GM23338 (cell line): Measurements from ENCODE around the gene MMP17. TPM values are rescaled to one million over a fixed set of nuclear protein-coding genes. Genes with fewer than 3 reads are reported as not detected.

Experiments
- ATAC-seq: fragments of 200-7000 bp; cut with Tn5 transposase; 3 replicates; pipeline ENCODE4 v1.9.1; 2020
- DNase-seq: peaks from one replicate; pipeline ENCODE4 v3.0.0-alpha.2; 2015; ENCODE audit warnings: low spot score
- H2AFZ ChIP-seq: fragments of 200-600 bp; sonication (generic); 2 replicates; pipeline ENCODE4 v1.8.0; 2016; ENCODE audit warnings: antibody characterized with exemption, mild to moderate bottlenecking, moderate library complexity
- H3F3A ChIP-seq: fragments of 200-600 bp; sonication (generic); replicated peaks from 2 replicates; pipeline ENCODE4 v1.8.0; 2017; ENCODE audit warnings: antibody characterized with exemption, mixed run types, low read depth
- H3K27ac ChIP-seq: fragments of 200-600 bp; sonication (generic); 2 replicates; pipeline ENCODE4 v1.6.1; 2016; ENCODE audit warnings: low read depth
- H3K27me3 ChIP-seq: fragments of 200-600 bp; sonication (generic); 2 replicates; pipeline ENCODE4 v1.8.0; 2016; ENCODE audit warnings: mild to moderate bottlenecking, mixed run types, moderate library complexity; ENCODE audit not compliant: insufficient read depth
- H3K36me3 ChIP-seq: fragments of 200-600 bp; sonication (generic); 2 replicates; pipeline ENCODE4 v1.8.0; 2016; ENCODE audit warnings: mild to moderate bottlenecking; ENCODE audit not compliant: insufficient read depth
- H3K4me1 ChIP-seq: fragments of 200-600 bp; sonication (generic); 2 replicates; pipeline ENCODE4 v1.8.0; 2016; ENCODE audit warnings: mild to moderate bottlenecking, moderate library complexity; ENCODE audit not compliant: insufficient read depth
- H3K4me2 ChIP-seq: fragments of 200-600 bp; sonication (generic); 2 replicates; pipeline ENCODE4 v1.7.1; 2017; ENCODE audit warnings: mixed run types
- H3K4me3 ChIP-seq: fragments of 200-600 bp; sonication (generic); 2 replicates; pipeline ENCODE4 v1.6.1; 2016; ENCODE audit warnings: mixed run types
- H3K79me2 ChIP-seq: fragments of 200-600 bp; sonication (generic); replicated peaks from 2 replicates; pipeline ENCODE4 v1.8.0; 2017; ENCODE audit warnings: mild to moderate bottlenecking; ENCODE audit not compliant: insufficient read depth
- H3K9me2 ChIP-seq: fragments of 200-600 bp; sonication (generic); 2 replicates; pipeline ENCODE4 v1.8.0; 2017; ENCODE audit not compliant: insufficient read depth
- H4K20me1 ChIP-seq: fragments of 200-600 bp; sonication (generic); replicated peaks from 2 replicates; pipeline ENCODE4 v1.8.0; 2017; ENCODE audit warnings: mild to moderate bottlenecking; ENCODE audit not compliant: insufficient read depth
- H3K27ac Mint-ChIP-seq: 2 replicates; pipeline ENCODE4 v1.8.0; 2020; ENCODE audit warnings: inconsistent platforms, mild to moderate bottlenecking, moderate library complexity, mixed read lengths
- H3K27me3 Mint-ChIP-seq: 3 replicates; pipeline ENCODE4 v1.8.0; 2022; ENCODE audit warnings: low read depth, mild to moderate bottlenecking, moderate library complexity, mixed read lengths, inconsistent platforms; ENCODE audit not compliant: insufficient read depth, poor library complexity
- H3K36me3 Mint-ChIP-seq: 3 replicates; pipeline ENCODE4 v1.8.0; 2021; ENCODE audit warnings: low read depth, mild to moderate bottlenecking, inconsistent platforms, moderate library complexity, mixed read lengths
- H3K4me1 Mint-ChIP-seq: 3 replicates; pipeline ENCODE4 v1.8.0; 2020; ENCODE audit warnings: mild to moderate bottlenecking, inconsistent platforms, mixed read lengths
- H3K4me3 Mint-ChIP-seq: 3 replicates; pipeline ENCODE4 v1.8.0; 2021; ENCODE audit warnings: moderate library complexity, mild to moderate bottlenecking, inconsistent platforms, mixed read lengths
- H3K9me3 Mint-ChIP-seq: 3 replicates; pipeline ENCODE4 v1.8.0; 2020; ENCODE audit warnings: moderate library complexity, mild to moderate bottlenecking, inconsistent platforms, mixed read lengths
- EZH2 ChIP-seq: fragments of 200-600 bp; sonication (generic); IDR thresholded peaks from one replicate; pipeline ENCODE4 v1.8.0; 2017; ENCODE audit warnings: antibody characterized with exemption, mild to moderate bottlenecking, low read depth; ENCODE audit not compliant: unreplicated experiment
- EZH2phosphoT487 ChIP-seq: fragments of 200-600 bp; sonication (generic); IDR thresholded peaks from one replicate; pipeline ENCODE4 v1.8.1; 2018; ENCODE audit warnings: antibody characterized with exemption; ENCODE audit not compliant: unreplicated experiment
- ZNF114 ChIP-seq: fragments of 250-450 bp; sonication (Bioruptor Pico); IDR thresholded peaks from 2 replicates; pipeline ENCODE4 v1.5.0; 2020; ENCODE audit warnings: mild to moderate bottlenecking, moderate library complexity
- polyA plus RNA-seq: library from polyadenylated mRNA; unstranded; fragments of >200 nt; fragmentation: Nextera tagmentation; extraction: Ambion mirVana; gene quantifications from 2 replicates; pipeline ENCODE4 v1.2.1, GENCODE V29; 2016
- total RNA-seq: library from RNA; depleted of rRNA; stranded (reverse); fragments of >200 nt; shearing (Covaris generic); gene quantifications from 2 replicates; pipeline ENCODE4 v1.2.3, GENCODE V29; 2014
- TF ChIP-seq, protein P1 (sequence below), 2 experiments: fragments of 200-600 bp in 1 of 2; sonication (generic) in 1 of 2; conservative IDR thresholded peaks; 2 replicates each; pipeline versions ENCODE4 v1.5.1 to v1.6.1; 2016 to 2017; ENCODE audit warnings: antibody characterized with exemption in 2 of 2, low read depth in 2 of 2, mild to moderate bottlenecking in 2 of 2, moderate library complexity in 1 of 2
- TF ChIP-seq, protein P2 (sequence below): IDR thresholded peaks from 2 replicates; pipeline ENCODE4 v1.6.1; 2016; ENCODE audit warnings: antibody characterized with exemption

MMP17 gene
- total and polyA plus RNA-seq, 2 experiments from 2014 or later = 10.4 to 48.5 TPM

DNA sequence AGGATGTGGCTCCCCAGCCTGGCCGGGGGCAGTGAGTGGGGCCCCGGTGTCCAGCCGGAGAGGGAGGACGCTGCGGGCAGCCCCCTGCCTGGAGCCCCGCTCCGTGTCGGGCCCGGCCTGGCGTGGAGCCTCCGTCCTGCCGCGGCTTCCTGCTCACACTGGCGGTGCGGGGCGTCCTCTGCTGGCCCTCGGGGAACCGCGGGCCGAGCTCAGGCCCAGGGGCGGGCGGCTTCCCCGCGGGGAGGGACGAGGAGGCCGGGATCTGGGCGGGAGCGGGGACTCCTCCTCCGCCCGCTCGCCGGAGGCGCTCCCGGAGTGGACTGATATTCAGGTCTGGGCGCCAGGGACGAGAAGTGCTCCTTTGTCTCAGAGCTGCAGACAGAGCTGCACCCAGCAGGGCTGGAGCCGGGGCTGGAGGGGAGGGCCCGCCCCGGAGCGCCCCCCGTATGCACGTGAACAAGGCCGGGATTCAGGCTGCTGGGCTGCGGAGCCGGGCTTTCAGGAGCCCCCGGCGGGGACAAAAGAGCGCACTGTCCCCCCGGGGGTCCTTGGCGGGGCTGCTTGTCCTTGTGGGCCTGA lies 2.2 kb downstream of the MMP17 start:
- TF ChIP-seq, protein P1, sequence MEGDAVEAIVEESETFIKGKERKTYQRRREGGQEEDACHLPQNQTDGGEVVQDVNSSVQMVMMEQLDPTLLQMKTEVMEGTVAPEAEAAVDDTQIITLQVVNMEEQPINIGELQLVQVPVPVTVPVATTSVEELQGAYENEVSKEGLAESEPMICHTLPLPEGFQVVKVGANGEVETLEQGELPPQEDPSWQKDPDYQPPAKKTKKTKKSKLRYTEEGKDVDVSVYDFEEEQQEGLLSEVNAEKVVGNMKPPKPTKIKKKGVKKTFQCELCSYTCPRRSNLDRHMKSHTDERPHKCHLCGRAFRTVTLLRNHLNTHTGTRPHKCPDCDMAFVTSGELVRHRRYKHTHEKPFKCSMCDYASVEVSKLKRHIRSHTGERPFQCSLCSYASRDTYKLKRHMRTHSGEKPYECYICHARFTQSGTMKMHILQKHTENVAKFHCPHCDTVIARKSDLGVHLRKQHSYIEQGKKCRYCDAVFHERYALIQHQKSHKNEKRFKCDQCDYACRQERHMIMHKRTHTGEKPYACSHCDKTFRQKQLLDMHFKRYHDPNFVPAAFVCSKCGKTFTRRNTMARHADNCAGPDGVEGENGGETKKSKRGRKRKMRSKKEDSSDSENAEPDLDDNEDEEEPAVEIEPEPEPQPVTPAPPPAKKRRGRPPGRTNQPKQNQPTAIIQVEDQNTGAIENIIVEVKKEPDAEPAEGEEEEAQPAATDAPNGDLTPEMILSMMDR (conservative IDR thresholded peaks at IDR 0.05; ENCODE audit: low read depth in 2 of 2) = peak in 1 of 2 experiments; percentile 77; a peak in 3 of 4 replicates
- TF ChIP-seq, protein P2, sequence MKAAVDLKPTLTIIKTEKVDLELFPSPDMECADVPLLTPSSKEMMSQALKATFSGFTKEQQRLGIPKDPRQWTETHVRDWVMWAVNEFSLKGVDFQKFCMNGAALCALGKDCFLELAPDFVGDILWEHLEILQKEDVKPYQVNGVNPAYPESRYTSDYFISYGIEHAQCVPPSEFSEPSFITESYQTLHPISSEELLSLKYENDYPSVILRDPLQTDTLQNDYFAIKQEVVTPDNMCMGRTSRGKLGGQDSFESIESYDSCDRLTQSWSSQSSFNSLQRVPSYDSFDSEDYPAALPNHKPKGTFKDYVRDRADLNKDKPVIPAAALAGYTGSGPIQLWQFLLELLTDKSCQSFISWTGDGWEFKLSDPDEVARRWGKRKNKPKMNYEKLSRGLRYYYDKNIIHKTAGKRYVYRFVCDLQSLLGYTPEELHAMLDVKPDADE = no peak
- TF ChIP-seq ZNF114 (CRISPR knock-in tag) = no peak
- TF ChIP-seq EZH2phosphoT487 = no peak
- DNase-seq (peak; percentile 68), ATAC-seq (peak; percentile 52)
- Histone ChIP-seq H4K20me1 (no peaks in the 10 kb centered on the region; the same call in 1 of the 2 replicates), H3K4me2 (peak overlapping the region; percentile 93), H3K79me2 (no peaks in the 10 kb centered on the region; the same call in 1 of the 2 replicates), H3K4me1 (peaks cover 7% of the 10 kb centered on the region; the same call in 1 of the 2 replicates), H3K27me3 (peaks cover 29% of the 10 kb centered on the region), H3K4me3 (peak overlapping the region; percentile 73), H3K36me3 (no peaks in the 10 kb centered on the region), H3K9me2 (no peaks in the 10 kb centered on the region), H2AFZ (peak overlapping the region; percentile 56), H3F3A (0 out of 2 replicates have a peak, but pooled peaks cover 3% of the 10 kb centered on the region), H3K27ac (no peak overlapping the region)
- no peak overlapping the region for H3K27ac Mint-ChIP-seq
- no peaks in the 10 kb centered on the region; the same call in 2 of the 3 replicates for H3K36me3 Mint-ChIP-seq
- H3K4me3 Mint-ChIP-seq = peak overlapping the region; percentile 69
- H3K9me3 Mint-ChIP-seq = no peaks in the 10 kb centered on the region
- H3K4me1 Mint-ChIP-seq = peaks cover 14% of the 10 kb centered on the region; the same call in 2 of the 3 replicates
- H3K27me3 Mint-ChIP-seq = peaks cover 14% of the 10 kb centered on the region

DNA sequence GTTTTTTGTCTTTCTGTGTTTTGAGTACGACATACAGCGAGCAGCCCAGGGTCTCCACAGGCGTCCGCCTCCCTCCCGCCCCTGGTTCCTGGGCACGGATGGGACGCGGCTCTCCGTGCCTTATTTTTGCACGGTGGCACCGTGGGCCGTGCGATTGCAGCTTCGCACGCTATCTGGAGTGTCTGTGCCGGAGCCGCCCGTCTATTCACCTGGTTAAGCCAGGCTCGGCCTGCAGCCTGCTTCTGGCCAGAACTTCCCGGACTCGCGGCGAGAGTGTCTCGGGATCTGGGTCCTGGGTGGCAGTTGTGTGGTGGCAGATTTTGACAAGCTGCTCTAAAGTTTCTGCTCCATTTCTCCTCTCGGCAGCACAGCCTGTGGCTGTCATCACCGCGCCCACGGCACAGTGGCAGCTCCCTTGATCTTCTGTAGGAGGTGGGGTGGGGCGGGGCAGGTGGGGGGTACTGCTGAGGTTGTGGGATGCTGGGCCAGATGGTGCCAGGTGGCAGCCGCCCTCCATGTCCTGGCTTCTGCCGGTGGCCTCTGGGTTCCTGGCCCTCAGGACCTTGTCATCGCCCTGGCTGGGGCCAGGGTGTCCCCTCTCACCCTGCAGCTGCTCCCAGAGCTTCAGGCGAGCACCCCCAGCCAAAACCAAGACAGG lies 2.9 kb downstream of the MMP17 start:
- H3K4me3 ChIP-seq = peak overlapping the region; percentile 73
- H3K27me3 ChIP-seq = peaks cover 29% of the 10 kb centered on the region
- ATAC-seq (peak; percentile 9), DNase-seq (no peak)
- no peaks in the 10 kb centered on the region; the same call in 2 of the 3 replicates for H3K36me3 Mint-ChIP-seq
- 0 out of 2 replicates have a peak, but pooled peaks cover 3% of the 10 kb centered on the region for H3F3A ChIP-seq
- peaks cover 7% of the 10 kb centered on the region; the same call in 1 of the 2 replicates for H3K4me1 ChIP-seq
- H3K27ac Mint-ChIP-seq = no peak overlapping the region
- no peaks in the 10 kb centered on the region for H3K9me3 Mint-ChIP-seq
- H2AFZ ChIP-seq = peak overlapping the region; percentile 56
- peak overlapping the region; percentile 69 for H3K4me3 Mint-ChIP-seq
- H4K20me1 ChIP-seq = no peaks in the 10 kb centered on the region; the same call in 1 of the 2 replicates
- H3K79me2 ChIP-seq = no peaks in the 10 kb centered on the region; the same call in 1 of the 2 replicates
- no peak overlapping the region for H3K27ac ChIP-seq
- H3K27me3 Mint-ChIP-seq = peaks cover 14% of the 10 kb centered on the region
- H3K36me3 ChIP-seq = no peaks in the 10 kb centered on the region
- H3K9me2 ChIP-seq = no peaks in the 10 kb centered on the region
- peak overlapping the region; percentile 93 for H3K4me2 ChIP-seq
- TF ChIP-seq EZH2 = no peak
- peaks cover 14% of the 10 kb centered on the region; the same call in 2 of the 3 replicates for H3K4me1 Mint-ChIP-seq
